H1 (cell line): Measurements from ENCODE around the gene RETREG3. TPM values are rescaled to one million over a fixed set of nuclear protein-coding genes. Genes with fewer than 3 reads are reported as not detected.

Experiments used
- POLR2AphosphoS5 ChIP-seq: IDR thresholded peaks from 2 replicates; pipeline ENCODE4 v1.6.1; 2011; ENCODE audit warnings: low read depth, low read length
- RAD21 ChIP-seq, 2 experiments: IDR thresholded peaks in 1 of 2; conservative IDR thresholded peaks in 1 of 2; 2 replicates each; pipeline ENCODE4 v1.6.1; 2011; ENCODE audit warnings: low read depth in 2 of 2, low read length in 2 of 2, improper control_type of control experiment in 1 of 2, inconsistent platforms in 1 of 2, mild to moderate bottlenecking in 1 of 2, moderate library complexity in 1 of 2
- polyA plus RNA-seq, 7 experiments: library from polyadenylated mRNA; depleted of rRNA in 3 of 7; stranded (reverse) in 5 of 7; unstranded in 2 of 7; fragments of >200 nt in 5 of 7; fragments of 200-250 nt in 2 of 7; gene quantifications; 1 replicate in 5 of 7; 2 replicates in 1 of 7; 4 replicates in 1 of 7; pipeline versions ENCODE4 v1.2.1 to v1.2.3, GENCODE V29; 2011 to 2013; ENCODE audit warnings: missing spikeins in 2 of 7, mixed read lengths in 2 of 7
- total RNA-seq: library from RNA; stranded (reverse); fragmentation: NEBNext Ultra II Directional; extraction: Animal tissue kit (Norgen Biotek cat#: 25700); gene quantifications from 2 replicates; pipeline ENCODE4 v1.2.1, GENCODE V29; 2021

RETREG3 gene
- total and polyA plus RNA-seq, 2 of the 8 experiments (the other 6 are each of a cell fraction or from before 2014, with no cell fraction given), result 23.7 to 42.6 TPM

- no peak for TF ChIP-seq POLR2AphosphoS5
- TF ChIP-seq RAD21 (IDR thresholded peaks at IDR 0.05 in 1 of 2, conservative IDR thresholded peaks at IDR 0.05 in 1 of 2; ENCODE audit: low read depth in 2 of 2, low read length in 2 of 2), result no peak
Measured at GRCh38 chr17:42562388-42563142, 46.6 kb downstream of the RETREG3 start (continued).
